Stomach (tissue), 9 donors: ENCODE results near the gene NUDT2. TPM values are rescaled to one million over a fixed set of nuclear protein-coding genes. Genes with fewer than 3 reads are reported as not detected.
A peak's percentile ranks its signal among the peaks of the same experiment; 100 is the strongest.
"Not testable (repeated sequence)": the region's sequence is repeated elsewhere in the genome, so short reads cannot be mapped to it uniquely, and the experiment has no call there.

Source experiments
- DNase-seq, 2 donors: peaks; one replicate each; pipeline versions ENCODE4 v3.0.0 to v3.0.0-alpha.2; 2013 to 2019
- H3K27ac ChIP-seq, 5 donors: fragments of 200-600 bp in 4 of 5; sonication (generic) in 4 of 5; one replicate each; pipeline ENCODE4 v1.5.1; 2013 to 2019; ENCODE audit warnings: mild to moderate bottlenecking in 1 of 5, moderate library complexity in 1 of 5
- H3K27me3 ChIP-seq, 3 donors: fragments of 200-600 bp; sonication (generic); one replicate each; pipeline ENCODE4 v1.5.1; 2017 to 2019; ENCODE audit warnings: mixed run types in 1 of 3
- H3K36me3 ChIP-seq, 4 donors: fragments of 200-600 bp; sonication (generic); 1 replicate in 3 of 4; 2 replicates in 1 of 4; pipeline ENCODE4 v1.5.1; 2016 to 2019
- H3K4me1 ChIP-seq, 4 donors: fragments of 200-600 bp; sonication (generic); one replicate each; pipeline ENCODE4 v1.5.1; 2016 to 2019
- H3K4me3 ChIP-seq, 4 donors: fragments of 200-600 bp; sonication (generic) in 3 of 4; one replicate each; pipeline ENCODE4 v1.5.1; 2016 to 2019; ENCODE audit warnings: mild to moderate bottlenecking in 1 of 4
- H3K9me3 ChIP-seq, 4 donors: fragments of 200-600 bp; sonication (generic); one replicate each; pipeline ENCODE4 v1.5.1; 2016 to 2019
- EP300 ChIP-seq: sonication (generic); formaldehyde crosslinking; IDR thresholded peaks from one replicate; pipeline ENCODE4 v1.6.1; 2017; ENCODE audit warnings: antibody characterized with exemption
- POLR2A ChIP-seq, 4 donors: fragments of 450-650 bp; IDR thresholded peaks; one replicate each; pipeline ENCODE4 v1.6.1; 2016; ENCODE audit warnings: antibody characterized with exemption in 4 of 4, control low read depth in 2 of 4, mild to moderate bottlenecking in 1 of 4, moderate library complexity in 1 of 4
- POLR2AphosphoS5 ChIP-seq, 3 donors: sonication (generic); formaldehyde crosslinking; IDR thresholded peaks; one replicate each; pipeline ENCODE4 v1.6.1; 2016; ENCODE audit warnings: antibody characterized with exemption in 3 of 3
- WGBS, 5 donors: extraction: QIAGEN DNeasy Blood & Tissue Kit in 3 of 5; methylation state at CpG; one replicate each; pipeline versions ENCODE4 v1.1.5 to v1.1.7; 2013 to 2018; 5-methylcytosine and 5-hydroxymethylcytosine counted together
- intact Hi-C: fragments of 100-400 bp; cut with DNase I; formaldehyde crosslinking; loops from one replicate; pipeline ENCODE4 v1.15.1; 2023; ENCODE audit warnings: low total_unique reads
- polyA plus RNA-seq, 3 donors: library from polyadenylated mRNA; stranded (reverse); fragments of 200-250 nt; gene quantifications; one replicate each; pipeline ENCODE4 v1.2.3, GENCODE V29; 2013
- total RNA-seq, 5 donors: library from RNA; depleted of rRNA; stranded (reverse); fragments of >200 nt; gene quantifications; one replicate each; pipeline versions ENCODE4 v1.1.0 to v1.2.3, GENCODE V29; 2014 to 2016
- TF ChIP-seq, protein P1 (sequence below), 7 experiments: fragments of 450-650 bp in 4 of 7; fragments of 200-600 bp in 3 of 7; sonication (generic) in 3 of 7; IDR thresholded peaks; one replicate each; pipeline ENCODE4 v1.5.1; 2016 to 2019; ENCODE audit warnings: antibody characterized with exemption in 7 of 7, control low read depth in 2 of 7, mild to moderate bottlenecking in 1 of 7
- donor health status: healthy with polysubstance abuse.
- donor health status: Bipolar disorder and iron deficiency.
- donor health status: healthy.

The NUDT2 gene
- total and polyA plus RNA-seq, 8 donors = 0.87 to 73.2 (median 23.1) TPM

DNA sequence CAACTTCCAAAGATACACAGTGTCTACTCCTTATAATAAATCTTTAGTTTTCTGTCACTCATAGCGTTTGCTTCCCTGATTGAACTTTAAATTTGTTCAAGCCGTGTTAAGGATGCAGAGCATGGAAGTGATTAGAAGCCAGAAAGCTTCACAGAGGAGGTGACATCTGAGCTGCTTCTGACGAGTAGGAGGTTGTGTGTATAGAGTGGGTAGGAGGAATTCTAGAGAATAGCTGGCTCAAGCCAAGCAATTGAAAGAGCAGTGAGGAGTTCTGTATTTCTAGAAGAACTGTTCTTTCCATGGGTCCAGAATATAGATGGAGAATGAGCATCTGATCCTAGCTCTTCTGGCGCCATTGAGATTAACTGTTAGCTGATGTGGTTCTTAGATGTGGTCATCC lies 6.0 kb downstream of the NUDT2 start:
- peaks cover 0 to 33% (median 24%) of the 10 kb centered on the region in 4 donors for H3K36me3 ChIP-seq
- peak overlapping the region in 3 of 5 donors; percentile 5 to 57 (median 11) for H3K27ac ChIP-seq
- no peak overlapping the region for H3K4me3 ChIP-seq
- peaks cover 2 to 52% (median 25%) of the 10 kb centered on the region in 4 donors for H3K4me1 ChIP-seq
- 70 to 85% (median 79%) methylated on average over 4 of the region's 4 CpGs for WGBS, 5 donors
- TF ChIP-seq POLR2A (IDR thresholded peaks at IDR 0.05) (no peak), POLR2AphosphoS5 (IDR thresholded peaks at IDR 0.05) (no peak), EP300 (no peak)
- TF ChIP-seq, protein P1, sequence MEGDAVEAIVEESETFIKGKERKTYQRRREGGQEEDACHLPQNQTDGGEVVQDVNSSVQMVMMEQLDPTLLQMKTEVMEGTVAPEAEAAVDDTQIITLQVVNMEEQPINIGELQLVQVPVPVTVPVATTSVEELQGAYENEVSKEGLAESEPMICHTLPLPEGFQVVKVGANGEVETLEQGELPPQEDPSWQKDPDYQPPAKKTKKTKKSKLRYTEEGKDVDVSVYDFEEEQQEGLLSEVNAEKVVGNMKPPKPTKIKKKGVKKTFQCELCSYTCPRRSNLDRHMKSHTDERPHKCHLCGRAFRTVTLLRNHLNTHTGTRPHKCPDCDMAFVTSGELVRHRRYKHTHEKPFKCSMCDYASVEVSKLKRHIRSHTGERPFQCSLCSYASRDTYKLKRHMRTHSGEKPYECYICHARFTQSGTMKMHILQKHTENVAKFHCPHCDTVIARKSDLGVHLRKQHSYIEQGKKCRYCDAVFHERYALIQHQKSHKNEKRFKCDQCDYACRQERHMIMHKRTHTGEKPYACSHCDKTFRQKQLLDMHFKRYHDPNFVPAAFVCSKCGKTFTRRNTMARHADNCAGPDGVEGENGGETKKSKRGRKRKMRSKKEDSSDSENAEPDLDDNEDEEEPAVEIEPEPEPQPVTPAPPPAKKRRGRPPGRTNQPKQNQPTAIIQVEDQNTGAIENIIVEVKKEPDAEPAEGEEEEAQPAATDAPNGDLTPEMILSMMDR (IDR thresholded peaks at IDR 0.05) = no peak
- H3K9me3 ChIP-seq = no peaks in the 10 kb centered on the region
- H3K27me3 ChIP-seq = no peaks in the 10 kb centered on the region
- intact Hi-C loops = loop anchor here (5.0 kb wide), 1 partner anchor 37 kb away; no protein-coding TSS in a partner anchor
- DNase-seq = no peak

DNA sequence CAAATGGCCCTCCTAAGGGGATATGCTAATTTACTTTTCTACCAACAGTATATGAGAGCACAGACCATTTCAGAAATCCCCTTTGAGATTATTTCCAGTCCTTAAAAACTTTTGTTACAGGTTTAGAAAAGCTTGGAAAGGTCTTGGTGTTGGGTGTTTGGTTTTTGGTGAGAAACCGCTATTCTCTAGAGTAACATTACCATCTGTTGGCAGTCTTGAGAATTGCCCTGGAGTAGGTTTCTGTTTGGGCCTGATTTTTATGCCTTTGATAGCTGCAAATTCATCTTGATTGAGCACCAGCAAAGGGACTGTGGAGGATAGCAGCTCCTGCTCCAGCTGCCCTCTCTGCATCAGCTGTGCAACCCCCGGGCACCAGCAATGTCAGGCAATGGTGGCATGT lies 8.0 kb downstream of the NUDT2 start:
- no peaks in the 10 kb centered on the region for H3K27me3 ChIP-seq
- TF ChIP-seq EP300 (no peak), POLR2AphosphoS5 (IDR thresholded peaks at IDR 0.05) (no peak), POLR2A (IDR thresholded peaks at IDR 0.05) (no peak)
- TF ChIP-seq, protein P1 (IDR thresholded peaks at IDR 0.05) = no peak
- no peak for DNase-seq
- H3K4me3 ChIP-seq = no peak overlapping the region
- H3K27ac ChIP-seq = no peak overlapping the region
- 75 to 95% (median 93%) methylated on average over 2 of the region's 2 CpGs for WGBS, 5 donors
- H3K9me3 ChIP-seq = no peaks in the 10 kb centered on the region
- peaks cover 0 to 48% (median 38%) of the 10 kb centered on the region in 4 donors for H3K36me3 ChIP-seq
- H3K4me1 ChIP-seq = peaks cover 10 to 61% (median 30%) of the 10 kb centered on the region in 4 donors
- intact Hi-C loops = loop anchor here (5.0 kb wide), 1 partner anchor 35 kb away; no protein-coding TSS in a partner anchor

- intact Hi-C loops = loop anchor here (5.0 kb wide), 1 partner anchor 34 kb away; no protein-coding TSS in a partner anchor
- H3K9me3 ChIP-seq, H3K27me3 ChIP-seq, H3K4me3 ChIP-seq, H3K27ac ChIP-seq, DNase-seq: not testable (repeated sequence)
- peaks cover 0 to 53% (median 40%) of the 10 kb centered on the region in 4 donors for H3K36me3 ChIP-seq
- peaks cover 17 to 61% (median 34%) of the 10 kb centered on the region in 4 donors for H3K4me1 ChIP-seq
Measured at GRCh38 chr9:34338079-34338478, 8.7 kb downstream of the NUDT2 start.

GRCh38 chr9:34338665-34339385 lies 9.5 kb downstream of the NUDT2 start:
- H3K9me3 ChIP-seq = no peaks in the 10 kb centered on the region
- peaks cover 0 to 60% (median 44%) of the 10 kb centered on the region in 4 donors for H3K36me3 ChIP-seq
- no peaks in the 10 kb centered on the region for H3K27me3 ChIP-seq

More at GRCh38 chr9:34338665-34339385, 9.5 kb downstream of the NUDT2 start:
- peak overlapping the region in 1 of 5 donors; percentile 89 for H3K27ac ChIP-seq
- no peak for DNase-seq
- peaks cover 24 to 61% (median 40%) of the 10 kb centered on the region in 4 donors for H3K4me1 ChIP-seq
- intact Hi-C loops = loop anchor here (5.0 kb wide), 1 partner anchor 33 kb away; no protein-coding TSS in a partner anchor
- 76 to 95% (median 91%) methylated on average over 2 of the region's 2 CpGs for WGBS, 5 donors
- no peak overlapping the region for H3K4me3 ChIP-seq
- TF ChIP-seq POLR2A (IDR thresholded peaks at IDR 0.05) (no peak), EP300 (no peak), POLR2AphosphoS5 (IDR thresholded peaks at IDR 0.05) (no peak)
- TF ChIP-seq, protein P1 (IDR thresholded peaks at IDR 0.05) = no peak
